Glutamatergic neuron (in vitro differentiated cells): ENCODE data around the gene PAPSS1. TPM values are rescaled to one million over a fixed set of nuclear protein-coding genes. Genes with fewer than 3 reads are reported as not detected.

Source experiments
- DNase-seq: peaks from one replicate; pipeline ENCODE4 v3.0.0; 2022
- H3K27ac Mint-ChIP-seq: one replicate; pipeline ENCODE4 v1.8.0; 2020; ENCODE audit warnings: mild to moderate bottlenecking, mixed read lengths, inconsistent platforms; ENCODE audit not compliant: unreplicated experiment
- H3K27me3 Mint-ChIP-seq: one replicate; pipeline ENCODE4 v1.8.0; 2020; ENCODE audit warnings: mild to moderate bottlenecking, moderate library complexity, mixed read lengths, inconsistent platforms; ENCODE audit not compliant: unreplicated experiment
- H3K36me3 Mint-ChIP-seq: one replicate; pipeline ENCODE4 v1.8.0; 2020; ENCODE audit warnings: mild to moderate bottlenecking, mixed read lengths, inconsistent platforms; ENCODE audit not compliant: unreplicated experiment
- H3K4me1 Mint-ChIP-seq: one replicate; pipeline ENCODE4 v1.8.0; 2020; ENCODE audit warnings: mild to moderate bottlenecking, low read depth, mixed read lengths, inconsistent platforms; ENCODE audit not compliant: unreplicated experiment
- H3K4me3 Mint-ChIP-seq: one replicate; pipeline ENCODE4 v1.8.0; 2020; ENCODE audit warnings: mild to moderate bottlenecking, mixed read lengths, inconsistent platforms; ENCODE audit not compliant: unreplicated experiment
- H3K9me3 Mint-ChIP-seq: one replicate; pipeline ENCODE4 v1.8.0; 2020; ENCODE audit warnings: mild to moderate bottlenecking, moderate library complexity, mixed read lengths, inconsistent platforms; ENCODE audit not compliant: unreplicated experiment
- total RNA-seq: library from RNA; stranded (reverse); fragmentation: NEBNext Ultra II Directional; extraction: Animal tissue kit (Norgen Biotek cat#: 25700); gene quantifications from one replicate; pipeline ENCODE4 v1.2.1, GENCODE V29; 2021; ENCODE audit not compliant: unreplicated experiment
- TF ChIP-seq, protein P1 (sequence below): fragments of 200-600 bp; sonication (generic); IDR thresholded peaks from one replicate; pipeline ENCODE4 v1.5.0; 2021; ENCODE audit not compliant: partially characterized antibody, unreplicated experiment

The PAPSS1 gene
- total RNA-seq, 1 donor from 2014 or later: 105 TPM

DNA sequence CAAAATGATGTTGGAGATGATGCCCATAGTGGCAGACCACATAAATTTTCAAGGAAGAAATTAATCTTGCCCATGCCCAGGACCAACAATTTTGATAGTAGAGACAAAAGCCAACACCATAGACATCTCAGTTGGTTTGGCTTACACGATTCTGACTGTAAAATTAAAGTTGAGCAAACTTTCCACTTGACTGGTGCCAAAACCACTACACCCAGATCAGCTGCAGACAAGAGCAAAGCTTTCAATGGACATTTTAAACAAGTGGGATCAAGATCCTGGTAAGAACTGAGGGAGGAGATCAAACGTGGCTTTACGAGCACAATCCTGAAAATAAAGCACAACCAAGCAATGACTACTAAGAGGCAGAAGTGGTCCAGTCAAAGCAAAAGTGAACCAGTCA, 90.7 kb downstream of the PAPSS1 start:
- Mint-ChIP-seq H3K27me3 (no peaks in the 10 kb centered on the region), H3K27ac (no peak overlapping the region), H3K36me3 (no peaks in the 10 kb centered on the region), H3K4me1 (no peaks in the 10 kb centered on the region), H3K9me3 (no peaks in the 10 kb centered on the region), H3K4me3 (no peak overlapping the region)
- TF ChIP-seq, protein P1, sequence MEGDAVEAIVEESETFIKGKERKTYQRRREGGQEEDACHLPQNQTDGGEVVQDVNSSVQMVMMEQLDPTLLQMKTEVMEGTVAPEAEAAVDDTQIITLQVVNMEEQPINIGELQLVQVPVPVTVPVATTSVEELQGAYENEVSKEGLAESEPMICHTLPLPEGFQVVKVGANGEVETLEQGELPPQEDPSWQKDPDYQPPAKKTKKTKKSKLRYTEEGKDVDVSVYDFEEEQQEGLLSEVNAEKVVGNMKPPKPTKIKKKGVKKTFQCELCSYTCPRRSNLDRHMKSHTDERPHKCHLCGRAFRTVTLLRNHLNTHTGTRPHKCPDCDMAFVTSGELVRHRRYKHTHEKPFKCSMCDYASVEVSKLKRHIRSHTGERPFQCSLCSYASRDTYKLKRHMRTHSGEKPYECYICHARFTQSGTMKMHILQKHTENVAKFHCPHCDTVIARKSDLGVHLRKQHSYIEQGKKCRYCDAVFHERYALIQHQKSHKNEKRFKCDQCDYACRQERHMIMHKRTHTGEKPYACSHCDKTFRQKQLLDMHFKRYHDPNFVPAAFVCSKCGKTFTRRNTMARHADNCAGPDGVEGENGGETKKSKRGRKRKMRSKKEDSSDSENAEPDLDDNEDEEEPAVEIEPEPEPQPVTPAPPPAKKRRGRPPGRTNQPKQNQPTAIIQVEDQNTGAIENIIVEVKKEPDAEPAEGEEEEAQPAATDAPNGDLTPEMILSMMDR: no peak
- DNase-seq: no peak

GRCh38 chr4:107625391-107625902, 94.6 kb downstream of the PAPSS1 start:
- H3K4me3 Mint-ChIP-seq: no peak overlapping the region
- H3K9me3 Mint-ChIP-seq: no peaks in the 10 kb centered on the region
- no peak for DNase-seq
- TF ChIP-seq, protein P1: no peak
- no peaks in the 10 kb centered on the region for H3K27me3 Mint-ChIP-seq
- H3K27ac Mint-ChIP-seq: no peak overlapping the region
- H3K36me3 Mint-ChIP-seq: no peaks in the 10 kb centered on the region
- peaks cover 6% of the 10 kb centered on the region for H3K4me1 Mint-ChIP-seq

- Mint-ChIP-seq H3K4me3 (no peak overlapping the region), H3K36me3 (no peaks in the 10 kb centered on the region), H3K27ac (no peak overlapping the region), H3K4me1 (peaks cover 6% of the 10 kb centered on the region), H3K27me3 (no peaks in the 10 kb centered on the region), H3K9me3 (no peaks in the 10 kb centered on the region)
- TF ChIP-seq, protein P1: no peak
- DNase-seq: no peak
Measured at GRCh38 chr4:107624024-107624423, 96.0 kb downstream of the PAPSS1 start.

DNA sequence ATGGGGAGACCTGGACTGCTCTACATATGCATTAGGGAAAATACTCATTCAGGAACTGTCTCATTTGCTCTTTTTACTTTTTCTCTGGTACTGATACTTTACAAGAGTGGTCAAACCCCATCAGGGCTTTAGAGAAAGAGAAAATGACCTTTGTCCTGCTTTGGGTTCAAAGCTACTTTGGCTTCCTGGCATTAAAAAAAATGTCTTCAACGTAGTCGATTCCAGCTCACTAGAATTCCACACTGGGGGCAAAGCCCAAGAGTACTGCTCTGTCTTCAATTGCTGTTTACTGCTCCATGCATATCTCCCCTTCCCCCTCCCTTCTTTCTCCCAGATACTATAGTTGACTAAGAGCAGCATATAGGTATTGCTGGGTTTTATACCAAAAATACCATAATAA, 98.0 kb downstream of the PAPSS1 start:
- H3K4me3 Mint-ChIP-seq: no peak overlapping the region

DNA sequence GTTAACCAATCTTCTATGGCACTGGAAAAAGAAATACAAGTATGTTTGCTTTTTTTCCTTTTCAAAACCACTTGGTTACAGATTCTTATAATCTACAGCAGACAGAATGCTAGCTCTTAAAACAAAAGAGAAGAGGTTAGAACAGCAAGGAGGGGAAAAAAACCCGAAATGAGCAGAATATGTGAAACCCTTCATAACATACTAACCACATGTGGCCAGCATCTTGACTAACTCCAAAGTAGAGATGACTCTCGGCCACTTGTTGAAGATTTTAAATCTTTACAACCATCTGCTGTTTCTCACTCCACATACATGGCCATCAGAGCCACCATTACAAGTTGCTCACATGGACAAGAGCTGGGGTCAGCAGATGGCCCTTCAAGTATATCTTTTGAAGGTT, 100.3 kb downstream of the PAPSS1 start:
- Mint-ChIP-seq H3K27me3 (no peaks in the 10 kb centered on the region), H3K27ac (no peak overlapping the region), H3K9me3 (no peaks in the 10 kb centered on the region), H3K4me1 (peaks cover 6% of the 10 kb centered on the region), H3K4me3 (no peak overlapping the region), H3K36me3 (no peaks in the 10 kb centered on the region)
- no peak for DNase-seq
- TF ChIP-seq, protein P1: no peak

More for the DNA sequence above, 98.0 kb downstream of the PAPSS1 start:
- DNase-seq: no peak
- no peaks in the 10 kb centered on the region for H3K36me3 Mint-ChIP-seq
- no peaks in the 10 kb centered on the region for H3K9me3 Mint-ChIP-seq
- TF ChIP-seq, protein P1: no peak
- no peak overlapping the region for H3K27ac Mint-ChIP-seq
- peaks cover 6% of the 10 kb centered on the region for H3K4me1 Mint-ChIP-seq
- no peaks in the 10 kb centered on the region for H3K27me3 Mint-ChIP-seq
